22Rv1 (cell line): Measurements from ENCODE around the gene SPACA5.

Experiments used
- CTCF ChIP-seq: fragments of 450-650 bp; IDR thresholded peaks from 2 replicates; pipeline ENCODE4 v1.5.1; 2017; ENCODE audit warnings: mild to moderate bottlenecking
- ZFX ChIP-seq: fragments of 450-650 bp; IDR thresholded peaks from 2 replicates; pipeline ENCODE4 v1.6.1; 2017; ENCODE audit warnings: antibody characterized with exemption, borderline replicate concordance

DNA sequence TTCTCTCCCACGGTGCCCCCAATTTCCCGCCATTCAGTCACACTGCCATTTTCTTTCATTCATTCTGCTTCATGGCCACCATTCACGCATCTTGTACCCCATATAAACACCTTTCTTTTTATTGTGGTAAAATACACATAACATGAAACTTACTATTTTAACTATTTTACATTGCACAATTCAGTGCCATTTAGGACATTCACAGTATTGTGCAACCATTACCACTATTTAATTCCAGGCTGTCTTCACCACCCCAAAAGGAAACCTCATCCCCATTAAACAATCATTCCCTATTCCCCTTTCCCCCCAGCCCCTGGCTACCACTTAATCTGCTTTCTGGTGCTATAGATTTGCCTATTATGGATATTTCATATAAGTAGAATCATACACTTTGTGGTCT, 15.9 kb downstream of the SPACA5 start:
- TF ChIP-seq CTCF (no peak), ZFX (no peak)
